Gastrocnemius medialis (tissue), 4 donors: ENCODE results near the gene RINT1. TPM values are rescaled to one million over a fixed set of nuclear protein-coding genes. Genes with fewer than 3 reads are reported as not detected.
"Not testable (repeated sequence)": the region's sequence is repeated elsewhere in the genome, so short reads cannot be mapped to it uniquely, and the experiment has no call there.

Experiments
- ATAC-seq, 2 donors: fragments of 150-250 bp; one replicate each; pipeline ENCODE4 v1.9.1; 2016
- DNase-seq, 2 donors: peaks; one replicate each; pipeline ENCODE4 v3.0.0-alpha.2; 2019
- H3K27ac ChIP-seq, 4 donors: fragments of 200-600 bp; sonication (generic); 1 replicate in 1 of 4; 2 replicates in 3 of 4; pipeline ENCODE4 v1.5.1; 2016 to 2018; ENCODE audit warnings: mild to moderate bottlenecking in 2 of 4, moderate library complexity in 1 of 4
- H3K27me3 ChIP-seq, 3 donors: fragments of 200-600 bp; sonication (generic) in 2 of 3; 1 replicate in 1 of 3; 2 replicates in 2 of 3; pipeline versions ENCODE4 v1.5.1 to v1.6.0; 2016 to 2019; ENCODE audit warnings: mild to moderate bottlenecking in 1 of 3, moderate library complexity in 1 of 3
- H3K36me3 ChIP-seq, 2 donors: fragments of 200-600 bp; sonication (generic) in 1 of 2; one replicate each; pipeline ENCODE4 v1.5.1; 2017 to 2018
- H3K4me1 ChIP-seq, 2 donors: fragments of 200-600 bp; sonication (generic) in 1 of 2; one replicate each; pipeline ENCODE4 v1.5.1; 2016 to 2017; ENCODE audit warnings: mild to moderate bottlenecking in 2 of 2
- H3K4me3 ChIP-seq, 4 donors: fragments of 200-600 bp; sonication (generic) in 3 of 4; 1 replicate in 1 of 4; 2 replicates in 3 of 4; pipeline ENCODE4 v1.5.1; 2016 to 2019; ENCODE audit warnings: mild to moderate bottlenecking in 2 of 4
- H3K9me3 ChIP-seq, 3 donors: fragments of 200-600 bp; sonication (generic) in 2 of 3; 1 replicate in 1 of 3; 2 replicates in 2 of 3; pipeline ENCODE4 v1.5.1; 2016 to 2019
- POLR2A ChIP-seq, 2 donors: fragments of 450-650 bp; IDR thresholded peaks; one replicate each; pipeline ENCODE4 v1.6.1; 2017; ENCODE audit warnings: antibody characterized with exemption in 2 of 2, mild to moderate bottlenecking in 2 of 2, moderate library complexity in 2 of 2
- in situ Hi-C, 4 donors: fragments of 200-750 bp; cut with MboI; loops; one replicate each; pipeline versions ENCODE4 v1.15.0 to v1.8.0; 2017; ENCODE audit warnings: low sequenced_read_pairs in 4 of 4
- intact Hi-C: fragments of 100-400 bp; cut with DNase I; formaldehyde crosslinking; loops from one replicate; pipeline ENCODE4 v1.15.1; 2023; ENCODE audit warnings: low total_unique reads
- total RNA-seq, 4 donors: library from RNA; depleted of rRNA; stranded (reverse); fragments of >200 nt; gene quantifications; one replicate each; pipeline versions ENCODE4 v1.1.0 to v1.2.3, GENCODE V29; 2016
- TF ChIP-seq, protein P1 (sequence below), 5 experiments: fragments of 450-650 bp in 3 of 5; fragments of 200-600 bp in 2 of 5; sonication (generic) in 2 of 5; IDR thresholded peaks in 4 of 5; conservative IDR thresholded peaks in 1 of 5; 1 replicate in 4 of 5; 2 replicates in 1 of 5; pipeline ENCODE4 v1.5.1; 2016 to 2019; ENCODE audit warnings: antibody characterized with exemption in 5 of 5, mild to moderate bottlenecking in 3 of 5, moderate library complexity in 3 of 5

The RINT1 gene
- total RNA-seq, 4 donors from 2014 or later, result 18.1 to 29.9 (median 25.7) TPM

DNA sequence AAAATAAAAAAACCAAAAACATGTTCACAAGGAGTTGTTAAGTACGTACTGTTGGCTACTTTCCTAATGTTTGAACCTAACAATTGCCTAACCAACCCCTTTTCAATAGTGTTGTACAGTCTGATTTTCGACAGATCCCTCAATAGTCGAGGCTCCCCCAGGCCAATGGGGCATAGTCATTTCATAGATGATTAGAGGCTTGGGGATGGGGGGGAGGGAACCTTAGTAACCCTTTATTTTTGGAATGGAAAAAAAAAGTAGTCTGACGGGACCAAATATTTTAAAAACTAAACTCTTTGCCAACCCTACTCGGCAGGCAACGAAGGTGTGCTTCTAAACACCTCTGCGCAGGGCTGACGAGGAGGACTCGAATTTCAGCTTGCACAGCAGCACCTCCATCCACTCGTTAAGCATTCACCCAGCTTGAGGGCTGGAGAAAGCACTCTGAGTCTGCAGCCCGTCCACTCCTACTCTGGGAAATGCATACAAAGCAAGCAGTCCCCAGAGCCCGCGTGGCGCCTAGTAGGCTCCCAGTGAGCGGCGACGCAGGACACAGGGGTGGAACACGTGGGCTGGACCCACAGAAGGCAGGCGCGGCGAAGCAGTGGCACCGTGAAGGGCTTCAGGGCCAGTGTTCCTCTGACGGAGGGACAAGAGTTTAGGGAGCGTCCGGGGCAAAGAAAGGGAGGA lies 10.8 kb upstream of the RINT1 start:
- in situ Hi-C loops (no loop called here), intact Hi-C loops (loop anchor here (5.0 to 10.0 kb wide), 3 partner anchors 134 to 764 kb away; partner anchors contain the start of genes NAMPT and SRPK2)
- Histone ChIP-seq H3K4me1 (peaks cover 12 to 15% of the 10 kb centered on the region in 2 donors), H3K36me3 (peaks cover 0 to 7% of the 10 kb centered on the region in 2 donors), H3K9me3 (no peaks in the 10 kb centered on the region), H3K27me3 (no peaks in the 10 kb centered on the region), H3K4me3 (peak overlapping the region; percentile 56 to 87 (median 64)), H3K27ac (peak overlapping the region; percentile 82 to 96 (median 86))
- ATAC-seq, result peak; percentile 61 to 71
- TF ChIP-seq POLR2A (IDR thresholded peaks at IDR 0.05), result no peak
- DNase-seq, result peak; percentile 33 to 52

DNA sequence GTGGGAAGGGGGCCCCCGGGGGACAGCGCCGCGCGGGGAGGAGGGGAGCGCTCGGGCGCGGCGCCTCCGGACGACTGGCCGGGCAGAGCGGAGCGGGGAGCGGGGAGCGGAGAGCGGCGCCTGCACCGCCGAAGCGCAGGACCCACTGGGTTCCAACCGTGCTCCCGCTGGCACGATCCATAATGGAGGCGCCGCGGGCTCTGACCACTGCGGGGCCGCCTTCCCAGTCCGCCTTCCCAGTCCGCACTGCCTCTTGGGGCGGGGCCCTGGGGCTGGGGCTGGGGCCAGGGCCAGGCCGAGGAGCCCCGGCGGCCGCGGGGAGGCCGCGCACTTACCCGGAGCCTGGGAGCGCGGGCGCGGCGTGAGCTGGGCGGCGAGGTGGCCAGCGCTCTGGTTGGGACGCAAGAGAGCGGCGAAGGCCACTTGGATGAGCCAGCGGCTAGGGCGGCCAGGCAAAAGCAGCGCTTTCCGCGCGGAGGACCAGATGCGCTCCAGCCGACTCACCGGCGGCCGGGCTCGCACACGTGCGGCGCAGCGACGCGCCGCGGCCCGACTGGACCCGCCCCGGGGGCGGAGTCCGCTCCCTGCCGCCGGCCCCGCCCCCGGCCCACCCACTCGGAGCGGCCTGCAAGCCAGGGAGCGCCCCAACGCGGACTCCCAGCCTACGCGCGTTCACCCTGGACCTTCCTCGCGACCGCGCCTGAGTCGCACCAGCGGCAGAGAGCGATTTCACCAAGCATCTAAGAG lies 10.1 kb upstream of the RINT1 start, which contains the start of gene PUS7:
PUS7 (minus strand) TSS at position 555 of the 747 bp plus-strand sequence. CDS start 13,759 bp downstream, outside the sequence.
- H3K9me3 ChIP-seq, result no peaks in the 10 kb centered on the region
- peaks cover 12 to 15% of the 10 kb centered on the region in 2 donors for H3K4me1 ChIP-seq
- DNase-seq (peak; percentile 72 to 83), ATAC-seq (peak; percentile 94 to 95)
- in situ Hi-C loops, result no loop called here
- TF ChIP-seq, protein P1, sequence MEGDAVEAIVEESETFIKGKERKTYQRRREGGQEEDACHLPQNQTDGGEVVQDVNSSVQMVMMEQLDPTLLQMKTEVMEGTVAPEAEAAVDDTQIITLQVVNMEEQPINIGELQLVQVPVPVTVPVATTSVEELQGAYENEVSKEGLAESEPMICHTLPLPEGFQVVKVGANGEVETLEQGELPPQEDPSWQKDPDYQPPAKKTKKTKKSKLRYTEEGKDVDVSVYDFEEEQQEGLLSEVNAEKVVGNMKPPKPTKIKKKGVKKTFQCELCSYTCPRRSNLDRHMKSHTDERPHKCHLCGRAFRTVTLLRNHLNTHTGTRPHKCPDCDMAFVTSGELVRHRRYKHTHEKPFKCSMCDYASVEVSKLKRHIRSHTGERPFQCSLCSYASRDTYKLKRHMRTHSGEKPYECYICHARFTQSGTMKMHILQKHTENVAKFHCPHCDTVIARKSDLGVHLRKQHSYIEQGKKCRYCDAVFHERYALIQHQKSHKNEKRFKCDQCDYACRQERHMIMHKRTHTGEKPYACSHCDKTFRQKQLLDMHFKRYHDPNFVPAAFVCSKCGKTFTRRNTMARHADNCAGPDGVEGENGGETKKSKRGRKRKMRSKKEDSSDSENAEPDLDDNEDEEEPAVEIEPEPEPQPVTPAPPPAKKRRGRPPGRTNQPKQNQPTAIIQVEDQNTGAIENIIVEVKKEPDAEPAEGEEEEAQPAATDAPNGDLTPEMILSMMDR (IDR thresholded peaks at IDR 0.05 in 4 of 5, conservative IDR thresholded peaks at IDR 0.05 in 1 of 5), result peak in 2 of 5 experiments; percentile 16 to 26
- peak; percentile 90 to 91 for TF ChIP-seq POLR2A (IDR thresholded peaks at IDR 0.05)
- peaks cover 0 to 7% of the 10 kb centered on the region in 2 donors for H3K36me3 ChIP-seq
- intact Hi-C loops, result loop anchor here (1.0 to 10.0 kb wide), 5 partner anchors 135 to 763 kb away; partner anchors contain the start of genes NAMPT and SRPK2
- H3K27me3 ChIP-seq, result no peaks in the 10 kb centered on the region
- peak within 1 kb of the TSS; percentile 56 to 87 (median 64) for H3K4me3 ChIP-seq
- peak within 1 kb of the TSS; percentile 82 to 96 (median 86) for H3K27ac ChIP-seq

DNA sequence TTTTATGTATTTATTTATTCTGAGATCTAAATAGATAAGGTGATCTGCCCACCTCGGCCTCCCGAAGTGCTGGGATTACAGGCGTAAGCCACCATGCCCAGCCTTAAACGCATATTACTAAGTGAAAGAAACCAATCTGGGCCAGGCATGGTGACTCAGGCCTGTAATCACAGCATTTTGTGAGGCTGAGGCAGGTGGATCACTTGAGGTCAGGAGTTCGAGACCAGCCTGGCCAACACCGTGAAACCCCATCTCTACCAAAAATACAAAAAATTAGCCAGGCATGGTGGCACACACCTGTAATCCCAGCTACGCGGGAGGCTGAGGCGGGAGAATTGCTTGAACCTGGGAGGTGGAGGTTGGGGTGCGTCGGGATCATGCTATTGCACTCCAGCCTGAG lies 7.6 kb upstream of the RINT1 start:
- in situ Hi-C loops, H3K27me3 ChIP-seq, H3K27ac ChIP-seq, H3K9me3 ChIP-seq, DNase-seq, H3K36me3 ChIP-seq, H3K4me3 ChIP-seq, ATAC-seq: not testable (repeated sequence)
- intact Hi-C loops, result loop anchor here (5.0 to 10.0 kb wide), 3 partner anchors 137 to 760 kb away; partner anchors contain the start of genes NAMPT and SRPK2
- H3K4me1 ChIP-seq, result peaks cover 12 to 15% of the 10 kb centered on the region in 2 donors

DNA sequence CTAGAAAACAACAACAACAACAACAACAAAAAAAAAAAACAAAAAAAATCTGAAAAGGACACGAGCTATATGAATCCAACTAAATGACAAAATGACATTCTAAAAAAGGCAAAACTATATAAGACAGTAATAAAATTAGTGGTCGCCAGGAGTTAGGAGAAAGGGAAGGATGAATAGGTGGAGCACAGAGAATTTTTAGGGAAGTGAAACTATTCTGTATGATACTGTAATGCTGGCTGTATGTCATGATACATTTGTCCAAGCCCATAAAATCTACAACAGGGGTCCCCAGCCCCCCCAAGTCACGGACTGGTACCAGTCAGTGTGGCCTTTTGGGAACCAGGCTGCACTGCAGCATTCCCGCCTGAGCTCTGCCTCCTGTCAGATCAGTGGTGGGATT lies 7.2 kb upstream of the RINT1 start:
- H3K4me1 ChIP-seq, result peaks cover 12 to 15% of the 10 kb centered on the region in 2 donors
- intact Hi-C loops, result loop anchor here (5.0 to 10.0 kb wide), 3 partner anchors 138 to 760 kb away; partner anchors contain the start of genes NAMPT and SRPK2
- DNase-seq, result no peak
- no peaks in the 10 kb centered on the region for H3K9me3 ChIP-seq
- no peak overlapping the region for H3K4me3 ChIP-seq
- ATAC-seq, result no peak
- peaks cover 0 to under 1% of the 10 kb centered on the region in 2 donors for H3K36me3 ChIP-seq
- in situ Hi-C loops, result no loop called here
- no peak overlapping the region for H3K27ac ChIP-seq
- H3K27me3 ChIP-seq, result no peaks in the 10 kb centered on the region
- TF ChIP-seq, protein P1 (IDR thresholded peaks at IDR 0.05 in 4 of 5, conservative IDR thresholded peaks at IDR 0.05 in 1 of 5), result no peak

DNA sequence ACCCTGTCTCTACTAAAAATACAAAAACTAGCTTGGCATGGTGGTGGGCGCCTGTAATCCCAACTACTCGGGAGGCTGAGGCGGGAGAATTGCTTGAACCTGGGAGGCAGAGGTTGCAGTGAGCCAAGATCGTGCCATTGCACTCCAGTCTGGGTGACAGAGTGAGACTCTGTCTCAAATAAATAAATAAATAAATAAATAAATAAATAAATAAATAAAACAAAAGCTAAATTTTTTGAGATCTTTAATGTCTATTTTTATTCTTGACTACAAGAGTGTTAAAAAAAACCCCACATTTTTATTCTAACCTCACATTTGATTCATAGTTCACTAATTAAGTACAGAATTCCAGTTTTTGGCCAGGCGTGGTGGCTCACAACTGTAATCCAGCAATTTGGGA lies 4.3 kb upstream of the RINT1 start:
- H3K27ac ChIP-seq, H3K36me3 ChIP-seq, in situ Hi-C loops, H3K4me3 ChIP-seq, H3K4me1 ChIP-seq, H3K27me3 ChIP-seq, H3K9me3 ChIP-seq, ATAC-seq, DNase-seq: not testable (repeated sequence)
- intact Hi-C loops, result loop anchor here (10.0 kb wide), 2 partner anchors 147 to 757 kb away; partner anchors contain the start of gene NAMPT
